ENCODE measurements around the gene TRERF1. TPM values are rescaled to one million over a fixed set of nuclear protein-coding genes. Genes with fewer than 3 reads are reported as not detected.

The TRERF1 gene
- total RNA-seq, 4 donors from 2014 or later, result 14.7 to 22.0 (median 19.0) TPM

GRCh38 chr6:42409581-42409980 is 42.1 kb downstream of the TRERF1 start:
- WGBS, result 80% methylated on average over 2 of the region's 2 CpGs
- DNase-seq (ENCODE audit: low spot score in 2 of 2), result no peak
- Histone ChIP-seq H3K27me3 (no peaks in the 10 kb centered on the region), H3K9me3 (no peaks in the 10 kb centered on the region), H3K36me3 (no peaks in the 10 kb centered on the region), H3K4me1 (peaks cover 34% of the 10 kb centered on the region), H3K4me3 (no peak overlapping the region), H3K27ac (no peak overlapping the region)
- TF ChIP-seq CTCF (IDR thresholded peaks at IDR 0.05) (no peak), POLR2AphosphoS5 (IDR thresholded peaks at IDR 0.05) (no peak), EP300 (IDR thresholded peaks at IDR 0.05) (no peak), POLR2A (IDR thresholded peaks at IDR 0.05) (no peak)

GRCh38 chr6:42407379-42407778 is 44.3 kb downstream of the TRERF1 start:
- Histone ChIP-seq H3K27me3 (no peaks in the 10 kb centered on the region), H3K4me3 (peak overlapping the region; percentile 27), H3K9me3 (no peaks in the 10 kb centered on the region), H3K27ac (peak overlapping the region; percentile 65), H3K4me1 (peaks cover 56% of the 10 kb centered on the region), H3K36me3 (no peaks in the 10 kb centered on the region)
- TF ChIP-seq EP300 (IDR thresholded peaks at IDR 0.05) (no peak), POLR2A (IDR thresholded peaks at IDR 0.05) (no peak), POLR2AphosphoS5 (IDR thresholded peaks at IDR 0.05) (no peak), CTCF (IDR thresholded peaks at IDR 0.05) (no peak)
- WGBS, result 27% methylated on average over 8 of the region's 8 CpGs
- no peak for DNase-seq (ENCODE audit: low spot score in 2 of 2)

GRCh38 chr6:42406306-42407280 is 45.1 kb downstream of the TRERF1 start:
- whole genome bisulfite sequencing, result 88% methylated on average over 6 of the region's 6 CpGs
- no peaks in the 10 kb centered on the region for H3K9me3 ChIP-seq
- peak overlapping the region; percentile 65 for H3K27ac ChIP-seq
- no peaks in the 10 kb centered on the region for H3K36me3 ChIP-seq
- no peak for TF ChIP-seq POLR2AphosphoS5 (IDR thresholded peaks at IDR 0.05)
- TF ChIP-seq POLR2A (IDR thresholded peaks at IDR 0.05), result no peak
- no peak for TF ChIP-seq EP300 (IDR thresholded peaks at IDR 0.05)
- no peak for TF ChIP-seq CTCF (IDR thresholded peaks at IDR 0.05)
- H3K4me3 ChIP-seq, result peak overlapping the region; percentile 27
- no peak for DNase-seq (ENCODE audit: low spot score in 2 of 2)
- no peaks in the 10 kb centered on the region for H3K27me3 ChIP-seq
- H3K4me1 ChIP-seq, result peaks cover 64% of the 10 kb centered on the region

GRCh38 chr6:42405021-42405420 is 46.7 kb downstream of the TRERF1 start:
- no peak for DNase-seq (ENCODE audit: low spot score in 2 of 2)
- H3K9me3 ChIP-seq, result no peaks in the 10 kb centered on the region
- H3K4me3 ChIP-seq, result no peak overlapping the region
- H3K27me3 ChIP-seq, result no peaks in the 10 kb centered on the region
- TF ChIP-seq CTCF (IDR thresholded peaks at IDR 0.05) (no peak), EP300 (IDR thresholded peaks at IDR 0.05) (no peak), POLR2A (IDR thresholded peaks at IDR 0.05) (no peak), POLR2AphosphoS5 (IDR thresholded peaks at IDR 0.05) (no peak)
- WGBS, result 65% methylated on average over 2 of the region's 2 CpGs
- H3K4me1 ChIP-seq, result peaks cover 71% of the 10 kb centered on the region
- no peaks in the 10 kb centered on the region for H3K36me3 ChIP-seq
- H3K27ac ChIP-seq, result peak overlapping the region; percentile 74

- DNase-seq (ENCODE audit: low spot score in 2 of 2), result no peak
- no peaks in the 10 kb centered on the region for H3K27me3 ChIP-seq
- no peak overlapping the region for H3K4me3 ChIP-seq
- no peak for TF ChIP-seq CTCF (IDR thresholded peaks at IDR 0.05)
- TF ChIP-seq EP300 (IDR thresholded peaks at IDR 0.05), result no peak
- TF ChIP-seq POLR2A (IDR thresholded peaks at IDR 0.05), result no peak
- TF ChIP-seq POLR2AphosphoS5 (IDR thresholded peaks at IDR 0.05), result no peak
- peak overlapping the region; percentile 74 for H3K27ac ChIP-seq
- H3K4me1 ChIP-seq, result peaks cover 76% of the 10 kb centered on the region
- WGBS, result 34% methylated on average over 5 of the region's 5 CpGs
- H3K9me3 ChIP-seq, result no peaks in the 10 kb centered on the region
- no peaks in the 10 kb centered on the region for H3K36me3 ChIP-seq
These were observed 47.2 kb downstream of the TRERF1 start for GRCh38 chr6:42404484-42404883.

Measured in suprapubic skin (tissue), 4 donors.